Glomerular visceral epithelial cell (primary cell): ENCODE data around the gene KIAA1210.
"Not testable (repeated sequence)": the region's sequence is repeated elsewhere in the genome, so short reads cannot be mapped to it uniquely, and the experiment has no call there.

Source experiments
- DNase-seq: peaks from one replicate; pipeline ENCODE4 v3.0.0-alpha.2; 2016; ENCODE audit errors: extremely low spot score

The KIAA1210 gene

DNA sequence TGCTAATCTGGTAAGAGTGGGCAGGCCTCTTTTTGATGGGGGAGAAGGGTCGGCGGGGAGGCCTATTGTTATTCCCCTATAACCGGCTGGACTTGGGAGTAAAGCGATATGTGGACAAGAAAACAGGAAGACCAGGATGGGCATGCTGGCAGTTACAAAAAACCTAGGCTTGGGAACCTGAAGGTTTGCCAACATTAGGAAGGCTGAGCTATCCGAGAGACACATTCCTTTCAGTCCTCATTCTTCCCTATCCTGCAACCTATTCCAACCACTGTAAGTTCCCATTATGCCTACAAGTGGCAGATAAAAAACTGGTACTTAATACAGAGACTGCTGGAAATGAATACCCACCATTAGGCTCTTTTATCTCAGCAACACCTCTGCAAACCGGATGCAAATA, 87.2 kb downstream of the KIAA1210 start:
- no peak for DNase-seq

DNA sequence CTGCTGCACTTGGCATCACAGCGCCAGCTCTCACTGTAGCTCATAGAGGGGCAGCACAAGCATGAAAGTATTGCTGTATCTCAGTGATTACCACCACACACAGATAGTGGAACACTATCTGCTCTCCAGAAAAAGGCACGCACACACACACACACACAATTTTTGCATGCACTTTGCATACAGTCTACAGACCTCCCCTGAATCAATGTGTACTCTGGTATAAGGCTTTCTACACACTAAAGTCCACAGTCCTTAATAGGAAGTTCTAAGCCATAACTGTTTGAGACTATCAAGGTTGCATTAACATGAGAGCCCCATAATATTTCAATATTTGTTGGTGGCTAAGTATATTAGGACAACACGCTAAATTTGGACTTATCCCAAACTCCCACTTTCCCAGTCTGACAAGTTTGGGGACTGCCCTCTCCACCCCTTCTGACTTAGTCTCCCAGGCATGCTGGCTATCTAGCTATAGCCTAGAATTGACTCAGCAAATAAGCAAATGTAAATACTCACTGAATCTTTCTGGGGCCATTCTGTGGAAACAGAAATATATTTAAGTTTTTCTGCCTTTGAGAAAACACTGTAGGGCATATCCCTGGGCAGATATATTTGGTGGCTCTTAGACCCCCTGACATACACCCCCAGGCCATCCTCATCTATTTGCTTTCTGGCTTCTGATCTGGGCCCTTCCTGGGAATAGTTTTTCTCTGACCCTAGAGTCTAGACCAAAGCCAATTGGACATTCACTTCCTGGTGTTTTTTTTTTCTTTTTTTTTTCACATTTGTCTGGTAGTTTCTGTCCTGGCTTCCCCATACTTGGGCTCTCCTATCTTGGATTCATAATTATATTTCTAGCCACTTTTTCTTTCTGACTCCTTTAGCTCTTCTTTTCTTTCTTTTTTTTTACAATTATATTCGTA, 91.2 kb downstream of the KIAA1210 start:
- no peak for DNase-seq

DNA sequence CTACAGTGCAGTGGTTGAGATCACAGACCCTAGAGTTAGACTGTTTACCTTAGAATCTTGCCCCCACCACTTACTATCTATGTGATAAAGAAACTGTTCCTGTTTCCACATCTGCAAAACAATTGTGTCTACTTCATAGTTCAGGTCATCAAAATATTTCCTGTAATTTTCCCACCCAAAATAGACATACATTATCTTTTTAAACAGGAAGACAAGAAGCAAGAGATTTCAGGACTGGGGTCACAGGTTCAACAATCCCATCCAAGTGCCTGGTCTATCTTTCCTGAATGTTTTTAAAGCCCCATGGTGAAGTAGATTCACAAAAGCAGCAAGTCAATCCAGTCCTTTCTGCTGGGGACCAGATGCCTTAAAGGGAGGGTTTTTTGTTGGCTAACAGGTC, 96.6 kb downstream of the KIAA1210 start:
- no peak for DNase-seq

DNA sequence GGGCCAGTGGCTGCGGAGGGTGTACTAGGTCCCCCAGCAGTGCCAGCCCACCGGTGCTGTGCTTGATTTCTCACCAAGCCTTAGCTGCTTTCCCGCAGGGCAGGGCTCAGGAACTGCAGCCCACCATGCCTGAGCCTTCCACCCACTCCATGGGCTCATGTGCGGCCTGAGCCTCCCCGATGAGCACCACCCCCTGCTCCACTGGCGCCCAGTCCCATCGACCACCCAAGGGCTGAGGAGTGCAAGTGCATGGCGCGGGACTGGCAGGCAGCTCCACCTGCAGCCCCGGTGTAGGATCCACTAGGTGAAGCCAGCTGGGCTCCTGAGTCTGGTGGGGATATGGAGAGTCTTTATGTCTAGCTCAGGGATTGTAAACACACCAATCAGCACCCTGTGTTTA, 98.0 kb downstream of the KIAA1210 start:
- not testable (repeated sequence) for DNase-seq

DNA sequence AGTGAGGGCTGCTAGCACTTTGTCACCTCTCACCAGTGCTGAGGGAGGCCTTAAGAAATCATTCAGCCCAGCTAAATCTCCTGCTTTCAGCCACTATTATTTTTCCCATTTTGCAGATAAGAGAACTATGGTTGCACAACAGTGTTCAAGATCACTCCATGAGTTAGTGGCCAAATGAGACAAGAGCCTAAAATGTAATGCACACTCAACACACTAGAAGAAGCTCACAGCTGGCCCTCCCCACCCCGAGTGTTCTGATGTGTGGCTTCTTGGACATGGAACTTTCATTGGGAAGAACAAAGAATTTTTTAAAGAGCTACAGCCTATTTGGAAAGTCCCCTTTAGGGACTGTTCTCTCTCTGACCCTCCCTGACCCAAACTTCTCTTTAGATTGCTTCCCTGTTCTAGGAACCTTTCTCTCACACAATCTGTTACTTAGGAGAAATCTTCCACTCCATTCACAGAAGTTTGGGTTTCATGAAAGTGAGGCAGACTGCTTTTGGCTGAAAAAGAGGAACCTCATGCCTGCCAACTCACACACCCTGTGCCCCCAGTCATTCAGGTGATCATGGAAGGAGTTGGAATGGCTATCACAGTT, 98.8 kb downstream of the KIAA1210 start:
- no peak for DNase-seq
